Measurements from ENCODE around the gene NQO2.
"Not testable (repeated sequence)": the region's sequence is repeated elsewhere in the genome, so short reads cannot be mapped to it uniquely, and the experiment has no call there.

Gene NQO2

GRCh38 chr6:2970034-2970685, 29.5 kb upstream of the NQO2 start:
- no peak for DNase-seq

GRCh38 chr6:2970753-2971419, 28.8 kb upstream of the NQO2 start:
- DNase-seq: peak; percentile 26 to 78

GRCh38 chr6:2971420-2972218, 28.1 kb upstream of the NQO2 start, which contains the start of gene SERPINB6:
Gene SERPINB6, minus strand, starts transcription at chr6:2971567. Its CDS starts 12,235 bp downstream, at chr6:2959332.
- DNase-seq: peak; percentile 69 to 80

- not testable (repeated sequence) for DNase-seq
Measured at GRCh38 chr6:2972219-2972487, 27.5 kb upstream of the NQO2 start.

- not testable (repeated sequence) for DNase-seq
Measured at GRCh38 chr6:2972685-2973084, 27.0 kb upstream of the NQO2 start.

GRCh38 chr6:2973180-2973579, 26.5 kb upstream of the NQO2 start:
- DNase-seq: not testable (repeated sequence)

- DNase-seq: no peak
Measured at GRCh38 chr6:2973676-2974075, 26.0 kb upstream of the NQO2 start.

GRCh38 chr6:2976060-2976459, 23.6 kb upstream of the NQO2 start:
- no peak for DNase-seq

GRCh38 chr6:2976571-2977085, 23.1 kb upstream of the NQO2 start:
- no peak for DNase-seq

GRCh38 chr6:2977290-2977689, 22.4 kb upstream of the NQO2 start:
- DNase-seq: no peak

- DNase-seq: no peak
Measured at GRCh38 chr6:2977799-2978590, 21.7 kb upstream of the NQO2 start.

GRCh38 chr6:2978923-2979322, 20.8 kb upstream of the NQO2 start:
- DNase-seq: no peak

- no peak for DNase-seq
Measured at GRCh38 chr6:2979819-2980464, 19.8 kb upstream of the NQO2 start.

- DNase-seq: no peak
Measured at GRCh38 chr6:2980465-2980855, 19.2 kb upstream of the NQO2 start.

- DNase-seq: no peak
Measured at GRCh38 chr6:2982426-2983117, 17.1 kb upstream of the NQO2 start.

- no peak for DNase-seq
Measured at GRCh38 chr6:2984738-2985406, 14.8 kb upstream of the NQO2 start.

- DNase-seq: no peak
Measured at GRCh38 chr6:2986722-2987221, 12.9 kb upstream of the NQO2 start.

GRCh38 chr6:2988094-2988425, 11.6 kb upstream of the NQO2 start:
- DNase-seq: no peak

- DNase-seq: peak; percentile 85 to 90
Measured at GRCh38 chr6:2988426-2989331, 11.0 kb upstream of the NQO2 start.

Data from hippocampal formation (tissue), 2 donors.